ENCODE results near the gene SPG7.

The SPG7 gene

DNA sequence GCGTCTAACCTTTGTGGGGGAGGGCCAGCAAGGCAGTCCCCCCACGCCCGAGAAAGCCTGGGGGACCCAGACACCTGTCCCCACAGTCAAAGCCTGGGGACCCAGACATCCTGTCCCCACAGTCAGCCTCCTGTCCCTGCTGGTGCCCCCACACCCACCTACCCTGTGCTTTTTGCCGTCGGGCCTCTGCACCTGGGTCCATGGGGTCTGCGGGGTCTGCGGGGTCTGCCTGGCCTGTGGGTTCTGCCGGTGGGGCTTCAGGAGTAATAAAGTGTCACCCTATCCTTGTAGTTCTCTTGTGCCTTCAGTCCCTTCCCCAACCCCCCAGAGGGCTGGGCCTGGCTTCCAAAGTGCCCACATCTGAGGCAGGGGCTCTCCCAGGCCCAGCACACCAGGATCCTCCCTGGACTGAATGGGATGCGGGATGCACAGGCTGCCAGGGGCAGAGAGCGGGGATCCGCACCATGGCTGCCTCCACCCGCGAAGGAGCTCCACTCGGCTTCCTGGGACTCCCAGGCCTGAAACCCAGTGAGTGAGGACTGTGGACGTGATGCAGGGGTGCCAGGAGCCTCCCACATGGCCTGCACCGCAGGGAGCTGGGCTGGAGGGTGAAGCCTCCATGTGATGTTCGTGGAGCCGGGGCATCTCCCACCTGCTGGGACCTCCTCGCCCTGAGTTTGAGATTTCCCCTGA lies 88.9 kb downstream of the SPG7 start:
- H4K8ac ChIP-seq (ENCODE audit: low read depth, low read length): no peak overlapping the region
- H2BK5ac ChIP-seq (ENCODE audit: low read length): peak overlapping the region; percentile 77
- H3K27ac ChIP-seq (replicated peaks; ENCODE audit: low read length): no peak overlapping the region
- no CpG with 5 or more reads among the region's 19 CpGs for WGBS, 2 donors (ENCODE audit: extremely low coverage in 2 of 2, insufficient read length in 2 of 2, insufficient replicate concordance in 1 of 2)
- H2AFZ ChIP-seq (ENCODE audit: low read length): no peak overlapping the region
- H3K4me1 ChIP-seq (ENCODE audit: control insufficient read depth in 2 of 2, insufficient read depth in 1 of 2, low read depth in 1 of 2, low read length in 2 of 2): peaks cover 9 to 21% of the 10 kb centered on the region in 2 donors
- peak overlapping the region; percentile 60 for H2AK5ac ChIP-seq (ENCODE audit: low read depth, low read length)
- no peaks in the 10 kb centered on the region for H3K36me3 ChIP-seq (replicated peaks in 1 of 2; ENCODE audit: control insufficient read depth in 2 of 2, insufficient read depth in 2 of 2, low read length in 2 of 2)
- H3K18ac ChIP-seq (ENCODE audit: low read length): peak overlapping the region; percentile 70
- peaks cover 0 to 3% of the 10 kb centered on the region in 2 donors for H3K9me3 ChIP-seq (replicated peaks in 1 of 2; ENCODE audit: control insufficient read depth in 2 of 2, insufficient read depth in 1 of 2, low read depth in 1 of 2, low read length in 2 of 2)
- H4K91ac ChIP-seq (ENCODE audit: low read depth, low read length, poor library complexity): no peak overlapping the region
- H3K4ac ChIP-seq (ENCODE audit: low read length): no peak overlapping the region
- H2BK12ac ChIP-seq (ENCODE audit: low read length): no peak overlapping the region
- no peak overlapping the region for H3K4me2 ChIP-seq (ENCODE audit: insufficient read depth, low read length, poor library complexity, severe bottlenecking)
- no peak overlapping the region for H3K4me3 ChIP-seq (ENCODE audit: low read length in 2 of 2)
- peak overlapping the region; percentile 45 for H2BK15ac ChIP-seq (ENCODE audit: low read length)
- no peak overlapping the region for H3K9ac ChIP-seq (ENCODE audit: low read depth, low read length, poor library complexity)
- no peaks in the 10 kb centered on the region for H3K79me1 ChIP-seq (ENCODE audit: low read depth, low read length)
- H3K14ac ChIP-seq (ENCODE audit: low read length): no peak overlapping the region
- H3K23ac ChIP-seq (ENCODE audit: low read depth, low read length, poor library complexity): no peak overlapping the region
- no peak for DNase-seq (ENCODE audit: low spot score)
- H3K27me3 ChIP-seq (ENCODE audit: control insufficient read depth in 3 of 3, insufficient read depth in 3 of 3, low read depth in 1 of 3, low read length in 3 of 3): no peaks in the 10 kb centered on the region
- H2BK120ac ChIP-seq (ENCODE audit: low read depth, low read length): no peak overlapping the region

DNA sequence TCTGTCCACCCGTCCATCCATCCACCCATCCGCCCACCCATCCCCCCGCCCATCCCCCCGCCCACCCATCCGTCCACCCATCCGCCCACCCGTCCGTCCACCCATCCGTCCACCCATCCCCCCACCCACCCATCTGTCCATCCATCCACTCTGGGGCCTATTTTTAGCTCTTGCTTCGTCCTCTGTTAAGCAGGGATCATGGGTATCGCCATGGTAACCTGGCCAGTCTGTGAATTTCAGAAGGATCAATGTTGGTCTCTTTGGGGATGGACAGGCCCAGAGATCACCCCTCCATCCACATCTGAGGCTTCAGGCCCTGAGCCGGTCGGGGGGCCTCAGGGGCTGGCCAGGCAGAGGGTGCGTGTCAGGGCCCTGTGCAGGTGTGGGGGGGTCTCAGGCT lies 90.0 kb downstream of the SPG7 start:
- no peak overlapping the region for H3K4me2 ChIP-seq (ENCODE audit: insufficient read depth, low read length, poor library complexity, severe bottlenecking)
- H2AFZ ChIP-seq (ENCODE audit: low read length): peak overlapping the region; percentile 16
- H3K14ac ChIP-seq (ENCODE audit: low read length): no peak overlapping the region
- H4K8ac ChIP-seq (ENCODE audit: low read depth, low read length): no peak overlapping the region
- H4K91ac ChIP-seq (ENCODE audit: low read depth, low read length, poor library complexity): no peak overlapping the region
- no peaks in the 10 kb centered on the region for H3K79me1 ChIP-seq (ENCODE audit: low read depth, low read length)
- no peak overlapping the region for H2BK12ac ChIP-seq (ENCODE audit: low read length)
- no peak overlapping the region for H3K4me3 ChIP-seq (ENCODE audit: low read length in 2 of 2)
- H3K4ac ChIP-seq (ENCODE audit: low read length): no peak overlapping the region
- H3K36me3 ChIP-seq (replicated peaks in 1 of 2; ENCODE audit: control insufficient read depth in 2 of 2, insufficient read depth in 2 of 2, low read length in 2 of 2): no peaks in the 10 kb centered on the region
- no peak overlapping the region for H3K18ac ChIP-seq (ENCODE audit: low read length)
- DNase-seq (ENCODE audit: low spot score): no peak
- no peak overlapping the region for H2AK5ac ChIP-seq (ENCODE audit: low read depth, low read length)
- no peak overlapping the region for H3K27ac ChIP-seq (replicated peaks; ENCODE audit: low read length)
- H3K9me3 ChIP-seq (replicated peaks in 1 of 2; ENCODE audit: control insufficient read depth in 2 of 2, insufficient read depth in 1 of 2, low read depth in 1 of 2, low read length in 2 of 2): peaks cover 0 to 3% of the 10 kb centered on the region in 2 donors
- no peak overlapping the region for H2BK15ac ChIP-seq (ENCODE audit: low read length)
- H3K27me3 ChIP-seq (ENCODE audit: control insufficient read depth in 3 of 3, insufficient read depth in 3 of 3, low read depth in 1 of 3, low read length in 3 of 3): peaks cover 0 to 4% (median 0%) of the 10 kb centered on the region in 3 experiments
- no peak overlapping the region for H3K9ac ChIP-seq (ENCODE audit: low read depth, low read length, poor library complexity)
- no peak overlapping the region for H2BK5ac ChIP-seq (ENCODE audit: low read length)
- peaks cover 20 to 31% of the 10 kb centered on the region in 2 donors for H3K4me1 ChIP-seq (ENCODE audit: control insufficient read depth in 2 of 2, insufficient read depth in 1 of 2, low read depth in 1 of 2, low read length in 2 of 2)
- no peak overlapping the region for H2BK120ac ChIP-seq (ENCODE audit: low read depth, low read length)
- no peak overlapping the region for H3K23ac ChIP-seq (ENCODE audit: low read depth, low read length, poor library complexity)
- WGBS, 2 donors (ENCODE audit: extremely low coverage in 2 of 2, insufficient read length in 2 of 2, insufficient replicate concordance in 1 of 2): no CpG with 5 or more reads among the region's 14 CpGs

DNA sequence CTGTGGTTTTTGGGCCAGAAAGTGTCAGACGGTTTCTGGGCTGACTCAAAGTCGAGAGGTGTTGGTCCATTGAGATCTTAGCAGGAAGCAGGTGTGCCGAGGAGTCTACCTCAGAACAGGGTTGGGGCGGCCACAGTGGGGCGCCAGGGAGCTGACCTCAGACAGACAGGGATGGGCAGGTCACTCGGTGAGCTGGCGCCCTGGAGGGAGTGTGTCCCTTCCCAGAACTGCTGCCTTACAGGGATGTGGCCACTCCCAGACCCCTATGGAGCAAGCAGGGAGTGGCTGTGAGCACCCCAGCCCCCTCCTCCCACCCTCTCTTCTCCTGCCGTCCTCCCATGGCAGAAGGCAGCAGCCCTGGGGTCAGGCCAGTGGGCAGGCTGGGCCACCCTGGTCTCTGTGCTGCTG lies 91.3 kb downstream of the SPG7 start:
- peak overlapping the region; percentile 89 for H2AK5ac ChIP-seq (ENCODE audit: low read depth, low read length)
- H3K36me3 ChIP-seq (replicated peaks in 1 of 2; ENCODE audit: control insufficient read depth in 2 of 2, insufficient read depth in 2 of 2, low read length in 2 of 2): no peaks in the 10 kb centered on the region
- H3K4me1 ChIP-seq (ENCODE audit: control insufficient read depth in 2 of 2, insufficient read depth in 1 of 2, low read depth in 1 of 2, low read length in 2 of 2): peaks cover 20 to 32% of the 10 kb centered on the region in 2 donors
- H3K27ac ChIP-seq (replicated peaks; ENCODE audit: low read length): no peak overlapping the region
- H4K91ac ChIP-seq (ENCODE audit: low read depth, low read length, poor library complexity): no peak overlapping the region
- H4K8ac ChIP-seq (ENCODE audit: low read depth, low read length): peak overlapping the region; percentile 43
- H3K4me2 ChIP-seq (ENCODE audit: insufficient read depth, low read length, poor library complexity, severe bottlenecking): no peak overlapping the region
- H2BK120ac ChIP-seq (ENCODE audit: low read depth, low read length): no peak overlapping the region
- H3K23ac ChIP-seq (ENCODE audit: low read depth, low read length, poor library complexity): peak overlapping the region; percentile 83
- no peaks in the 10 kb centered on the region for H3K79me1 ChIP-seq (ENCODE audit: low read depth, low read length)
- peak overlapping the region; percentile 55 for H3K18ac ChIP-seq (ENCODE audit: low read length)
- H3K4ac ChIP-seq (ENCODE audit: low read length): peak overlapping the region; percentile 53
- H3K9ac ChIP-seq (ENCODE audit: low read depth, low read length, poor library complexity): peak overlapping the region; percentile 60
- peak overlapping the region; percentile 67 for H2AFZ ChIP-seq (ENCODE audit: low read length)
- H3K27me3 ChIP-seq (ENCODE audit: control insufficient read depth in 3 of 3, insufficient read depth in 3 of 3, low read depth in 1 of 3, low read length in 3 of 3): peaks cover 0 to 4% (median 0%) of the 10 kb centered on the region in 3 experiments
- H2BK15ac ChIP-seq (ENCODE audit: low read length): peak overlapping the region; percentile 59
- peak overlapping the region; percentile 66 for H2BK5ac ChIP-seq (ENCODE audit: low read length)
- no peak overlapping the region for H3K4me3 ChIP-seq (ENCODE audit: low read length in 2 of 2)
- no peak for DNase-seq (ENCODE audit: low spot score)
- H3K9me3 ChIP-seq (replicated peaks in 1 of 2; ENCODE audit: control insufficient read depth in 2 of 2, insufficient read depth in 1 of 2, low read depth in 1 of 2, low read length in 2 of 2): peaks cover 0 to 3% of the 10 kb centered on the region in 2 donors
- no CpG with 5 or more reads among the region's 8 CpGs for WGBS, 2 donors (ENCODE audit: extremely low coverage in 2 of 2, insufficient read length in 2 of 2, insufficient replicate concordance in 1 of 2)
- H3K14ac ChIP-seq (ENCODE audit: low read length): peak overlapping the region; percentile 71
- peak overlapping the region; percentile 41 for H2BK12ac ChIP-seq (ENCODE audit: low read length)

DNA sequence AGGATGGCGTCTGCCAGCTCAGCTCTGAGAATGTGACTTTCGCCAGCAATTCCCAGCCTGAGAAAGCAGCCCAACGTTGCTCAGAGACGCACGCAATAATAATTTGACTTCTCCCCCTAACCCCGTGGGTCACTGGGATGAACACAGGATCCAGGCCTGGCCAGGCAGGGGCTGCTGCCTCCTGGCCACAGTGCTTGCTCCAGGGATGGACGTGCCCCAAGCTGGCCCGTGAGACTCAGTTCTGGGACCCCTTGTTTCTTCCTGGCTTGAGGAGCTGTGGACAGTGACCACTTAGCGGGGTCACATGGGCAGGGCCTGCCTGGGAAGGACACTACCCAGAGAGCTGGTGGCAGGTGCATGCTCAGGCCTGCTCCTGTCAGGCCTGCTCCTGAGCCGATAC lies 91.7 kb downstream of the SPG7 start:
- Histone ChIP-seq H3K79me1 (ENCODE audit: low read depth, low read length) (no peaks in the 10 kb centered on the region), H3K4ac (ENCODE audit: low read length) (no peak overlapping the region), H2BK12ac (ENCODE audit: low read length) (peak overlapping the region; percentile 41), H3K9ac (ENCODE audit: low read depth, low read length, poor library complexity) (peak overlapping the region; percentile 70), H3K4me3 (ENCODE audit: low read length in 2 of 2) (no peak overlapping the region), H3K14ac (ENCODE audit: low read length) (peak overlapping the region; percentile 71), H2BK120ac (ENCODE audit: low read depth, low read length) (no peak overlapping the region), H2BK15ac (ENCODE audit: low read length) (peak overlapping the region; percentile 59), H2AK5ac (ENCODE audit: low read depth, low read length) (peak overlapping the region; percentile 89), H3K4me2 (ENCODE audit: insufficient read depth, low read length, poor library complexity, severe bottlenecking) (no peak overlapping the region), H3K27ac (replicated peaks; ENCODE audit: low read length) (no peak overlapping the region), H2BK5ac (ENCODE audit: low read length) (peak overlapping the region; percentile 66), H2AFZ (ENCODE audit: low read length) (peak overlapping the region; percentile 67), H4K91ac (ENCODE audit: low read depth, low read length, poor library complexity) (no peak overlapping the region), H3K36me3 (replicated peaks in 1 of 2; ENCODE audit: control insufficient read depth in 2 of 2, insufficient read depth in 2 of 2, low read length in 2 of 2) (no peaks in the 10 kb centered on the region), H3K27me3 (ENCODE audit: control insufficient read depth in 3 of 3, insufficient read depth in 3 of 3, low read depth in 1 of 3, low read length in 3 of 3) (peaks cover 0 to 4% (median 0%) of the 10 kb centered on the region in 3 experiments), H4K8ac (ENCODE audit: low read depth, low read length) (no peak overlapping the region), H3K23ac (ENCODE audit: low read depth, low read length, poor library complexity) (peak overlapping the region; percentile 83), H3K9me3 (replicated peaks in 1 of 2; ENCODE audit: control insufficient read depth in 2 of 2, insufficient read depth in 1 of 2, low read depth in 1 of 2, low read length in 2 of 2) (peaks cover 0 to 3% of the 10 kb centered on the region in 2 donors), H3K18ac (ENCODE audit: low read length) (peak overlapping the region; percentile 55), H3K4me1 (ENCODE audit: control insufficient read depth in 2 of 2, insufficient read depth in 1 of 2, low read depth in 1 of 2, low read length in 2 of 2) (peaks cover 20 to 32% of the 10 kb centered on the region in 2 donors)
- no CpG with 5 or more reads among the region's 10 CpGs for WGBS, 2 donors (ENCODE audit: extremely low coverage in 2 of 2, insufficient read length in 2 of 2, insufficient replicate concordance in 1 of 2)
- no peak for DNase-seq (ENCODE audit: low spot score)
